ENCODE measurements around the gene KRT81. TPM values are rescaled to one million over a fixed set of nuclear protein-coding genes. Genes with fewer than 3 reads are reported as not detected.

The KRT81 gene
- total RNA-seq, 1 experiment from 2014 or later, result 0.90 TPM

DNA sequence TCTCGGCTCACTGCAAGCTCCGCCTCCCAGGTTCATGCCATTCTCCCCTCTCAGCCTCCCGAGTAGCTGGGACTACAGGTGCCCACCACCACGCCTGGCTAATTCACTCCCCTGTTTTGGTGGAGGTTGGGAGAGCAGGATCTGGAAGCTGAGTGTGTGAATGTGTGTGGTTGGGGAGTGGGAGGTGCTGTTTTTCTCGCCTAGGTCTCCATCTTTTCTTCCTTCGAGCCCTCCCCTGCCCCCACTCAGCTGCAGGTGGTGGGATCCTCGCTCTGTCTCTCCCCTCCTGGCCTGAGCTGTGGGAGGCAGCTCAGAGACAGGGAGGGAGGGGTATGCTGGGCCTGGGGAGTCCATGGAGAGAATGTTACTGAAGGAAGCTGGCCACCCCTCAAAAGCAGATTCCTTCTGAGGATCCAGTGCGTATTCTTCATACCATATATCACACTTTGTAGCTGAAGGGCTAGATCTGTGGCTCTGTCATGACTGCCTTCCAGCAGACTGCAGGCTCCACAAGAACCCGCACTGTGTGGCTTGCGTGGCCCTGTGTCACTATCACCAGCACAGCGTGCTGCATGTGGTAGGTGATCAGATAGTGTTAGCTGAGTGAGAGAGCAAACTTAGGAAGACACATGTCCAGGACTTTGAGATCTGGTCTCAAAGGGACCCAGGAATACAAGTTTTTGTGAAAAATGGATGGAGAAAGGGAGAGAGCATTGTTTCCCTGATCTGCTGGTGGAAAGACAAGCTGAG is 27.1 kb upstream of the KRT81 start:
- Histone ChIP-seq H3K27ac (ENCODE audit: low read length) (no peak overlapping the region), H3K9me3 (ENCODE audit: control insufficient read depth, insufficient read depth, low read depth, low read length) (no peaks in the 10 kb centered on the region), H3K27me3 (ENCODE audit: control insufficient read depth, insufficient read depth, low read length) (no peaks in the 10 kb centered on the region), H3K36me3 (ENCODE audit: control insufficient read depth, insufficient read depth, low read length) (no peaks in the 10 kb centered on the region), H3K4me3 (ENCODE audit: low read depth in 2 of 2, low read length in 2 of 2) (no peak overlapping the region), H3K4me1 (ENCODE audit: control insufficient read depth, insufficient read depth, low read length) (no peaks in the 10 kb centered on the region)
- BruUV-seq (replicated peaks), result no TSS peak
- DNase-seq (ENCODE audit: low read depth, low spot score), result no peak
- POLR2A ChIA-PET, result interaction anchor here (0.5 kb wide), 1 partner anchor 676 kb away, joined by 5 read pairs; no protein-coding TSS in a partner anchor
- CTCF ChIA-PET, result interaction anchor here (0.7 to 1.3 kb wide), 4 partner anchors 10 to 552 kb away, joined by 3 to 5 read pairs (median 4); no protein-coding TSS in a partner anchor
- in situ Hi-C loops (cut with HindIII; ENCODE audit: low pct_unique_long_range_greater_than_20kb, low sequenced_read_pairs) (no loop called here), intact Hi-C loops (cut with micrococcal nuclease; ENCODE audit: unreplicated experiment) (no loop called here)
- TF ChIP-seq, protein P1, sequence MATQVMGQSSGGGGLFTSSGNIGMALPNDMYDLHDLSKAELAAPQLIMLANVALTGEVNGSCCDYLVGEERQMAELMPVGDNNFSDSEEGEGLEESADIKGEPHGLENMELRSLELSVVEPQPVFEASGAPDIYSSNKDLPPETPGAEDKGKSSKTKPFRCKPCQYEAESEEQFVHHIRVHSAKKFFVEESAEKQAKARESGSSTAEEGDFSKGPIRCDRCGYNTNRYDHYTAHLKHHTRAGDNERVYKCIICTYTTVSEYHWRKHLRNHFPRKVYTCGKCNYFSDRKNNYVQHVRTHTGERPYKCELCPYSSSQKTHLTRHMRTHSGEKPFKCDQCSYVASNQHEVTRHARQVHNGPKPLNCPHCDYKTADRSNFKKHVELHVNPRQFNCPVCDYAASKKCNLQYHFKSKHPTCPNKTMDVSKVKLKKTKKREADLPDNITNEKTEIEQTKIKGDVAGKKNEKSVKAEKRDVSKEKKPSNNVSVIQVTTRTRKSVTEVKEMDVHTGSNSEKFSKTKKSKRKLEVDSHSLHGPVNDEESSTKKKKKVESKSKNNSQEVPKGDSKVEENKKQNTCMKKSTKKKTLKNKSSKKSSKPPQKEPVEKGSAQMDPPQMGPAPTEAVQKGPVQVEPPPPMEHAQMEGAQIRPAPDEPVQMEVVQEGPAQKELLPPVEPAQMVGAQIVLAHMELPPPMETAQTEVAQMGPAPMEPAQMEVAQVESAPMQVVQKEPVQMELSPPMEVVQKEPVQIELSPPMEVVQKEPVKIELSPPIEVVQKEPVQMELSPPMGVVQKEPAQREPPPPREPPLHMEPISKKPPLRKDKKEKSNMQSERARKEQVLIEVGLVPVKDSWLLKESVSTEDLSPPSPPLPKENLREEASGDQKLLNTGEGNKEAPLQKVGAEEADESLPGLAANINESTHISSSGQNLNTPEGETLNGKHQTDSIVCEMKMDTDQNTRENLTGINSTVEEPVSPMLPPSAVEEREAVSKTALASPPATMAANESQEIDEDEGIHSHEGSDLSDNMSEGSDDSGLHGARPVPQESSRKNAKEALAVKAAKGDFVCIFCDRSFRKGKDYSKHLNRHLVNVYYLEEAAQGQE (IDR thresholded peaks at IDR 0.05; ENCODE audit: insufficient read depth in 1 of 2, low read depth in 2 of 2, low read length in 1 of 2), result no peak
- TF ChIP-seq TCF7L2 (IDR thresholded peaks at IDR 0.05; ENCODE audit: low read depth, low read length), result no peak
- no peak for TF ChIP-seq SIN3A (IDR thresholded peaks at IDR 0.05; ENCODE audit: borderline replicate concordance, insufficient read depth, low read depth, low read length)
- TF ChIP-seq POLR2AphosphoS5 (IDR thresholded peaks at IDR 0.05; ENCODE audit: low read depth, low read length), result no peak
- TF ChIP-seq, protein P2, sequence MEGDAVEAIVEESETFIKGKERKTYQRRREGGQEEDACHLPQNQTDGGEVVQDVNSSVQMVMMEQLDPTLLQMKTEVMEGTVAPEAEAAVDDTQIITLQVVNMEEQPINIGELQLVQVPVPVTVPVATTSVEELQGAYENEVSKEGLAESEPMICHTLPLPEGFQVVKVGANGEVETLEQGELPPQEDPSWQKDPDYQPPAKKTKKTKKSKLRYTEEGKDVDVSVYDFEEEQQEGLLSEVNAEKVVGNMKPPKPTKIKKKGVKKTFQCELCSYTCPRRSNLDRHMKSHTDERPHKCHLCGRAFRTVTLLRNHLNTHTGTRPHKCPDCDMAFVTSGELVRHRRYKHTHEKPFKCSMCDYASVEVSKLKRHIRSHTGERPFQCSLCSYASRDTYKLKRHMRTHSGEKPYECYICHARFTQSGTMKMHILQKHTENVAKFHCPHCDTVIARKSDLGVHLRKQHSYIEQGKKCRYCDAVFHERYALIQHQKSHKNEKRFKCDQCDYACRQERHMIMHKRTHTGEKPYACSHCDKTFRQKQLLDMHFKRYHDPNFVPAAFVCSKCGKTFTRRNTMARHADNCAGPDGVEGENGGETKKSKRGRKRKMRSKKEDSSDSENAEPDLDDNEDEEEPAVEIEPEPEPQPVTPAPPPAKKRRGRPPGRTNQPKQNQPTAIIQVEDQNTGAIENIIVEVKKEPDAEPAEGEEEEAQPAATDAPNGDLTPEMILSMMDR (IDR thresholded peaks at IDR 0.05), result no peak
- ATAC-seq, result no peak

DNA sequence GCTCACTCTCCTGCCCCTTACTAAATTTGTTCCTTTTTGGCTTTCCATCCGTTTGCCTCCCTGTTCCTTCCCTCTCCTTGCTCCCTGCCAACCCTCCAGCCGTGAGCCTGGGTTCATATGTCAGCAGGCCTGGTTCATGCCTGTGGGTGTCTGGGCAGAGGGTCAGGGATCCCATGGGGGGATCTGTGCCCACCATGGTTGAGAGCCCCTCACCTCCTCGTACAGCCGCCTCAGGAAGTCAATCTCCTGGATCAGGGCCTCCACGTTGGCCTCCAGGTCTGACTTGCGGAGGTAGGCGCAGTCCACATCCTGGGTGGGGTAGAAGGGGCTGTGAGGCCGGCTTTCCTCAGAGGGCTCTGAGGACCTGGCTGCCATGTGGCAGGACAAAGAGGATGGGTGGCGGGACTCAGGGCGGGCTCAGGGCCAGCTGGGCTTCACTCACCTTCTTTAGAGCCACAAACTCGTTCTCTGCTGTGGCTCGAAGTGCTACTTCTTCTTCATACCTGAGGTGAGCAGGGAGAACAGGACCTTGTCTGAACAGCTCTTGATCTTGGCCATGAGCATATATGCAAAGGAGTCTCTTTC is 26.2 kb upstream of the KRT81 start:
- no peak for TF ChIP-seq POLR2AphosphoS5 (IDR thresholded peaks at IDR 0.05; ENCODE audit: low read depth, low read length)
- no peak for TF ChIP-seq TCF7L2 (IDR thresholded peaks at IDR 0.05; ENCODE audit: low read depth, low read length)
- TF ChIP-seq SIN3A (IDR thresholded peaks at IDR 0.05; ENCODE audit: borderline replicate concordance, insufficient read depth, low read depth, low read length), result no peak
- TF ChIP-seq, protein P1 (IDR thresholded peaks at IDR 0.05; ENCODE audit: insufficient read depth in 1 of 2, low read depth in 2 of 2, low read length in 1 of 2), result no peak
- TF ChIP-seq, protein P2 (IDR thresholded peaks at IDR 0.05), result no peak
- H3K36me3 ChIP-seq (ENCODE audit: control insufficient read depth, insufficient read depth, low read length), result no peaks in the 10 kb centered on the region
- POLR2A ChIA-PET, result interaction anchor here (0.5 kb wide), 1 partner anchor 677 kb away, joined by 5 read pairs; no protein-coding TSS in a partner anchor
- H3K27ac ChIP-seq (ENCODE audit: low read length), result no peak overlapping the region
- CTCF ChIA-PET, result interaction anchor here (0.8 kb wide), 1 partner anchor 553 kb away, joined by 3 read pairs; no protein-coding TSS in a partner anchor
- intact Hi-C loops (cut with micrococcal nuclease; ENCODE audit: unreplicated experiment), result no loop called here
- no peaks in the 10 kb centered on the region for H3K9me3 ChIP-seq (ENCODE audit: control insufficient read depth, insufficient read depth, low read depth, low read length)
- in situ Hi-C loops (cut with HindIII; ENCODE audit: low pct_unique_long_range_greater_than_20kb, low sequenced_read_pairs), result no loop called here
- H3K27me3 ChIP-seq (ENCODE audit: control insufficient read depth, insufficient read depth, low read length), result no peaks in the 10 kb centered on the region
- ATAC-seq, result no peak
- no TSS peak for BruUV-seq (replicated peaks)
- DNase-seq (ENCODE audit: low read depth, low spot score), result no peak
- H3K4me3 ChIP-seq (ENCODE audit: low read depth in 2 of 2, low read length in 2 of 2), result no peak overlapping the region
- H3K4me1 ChIP-seq (ENCODE audit: control insufficient read depth, insufficient read depth, low read length), result no peaks in the 10 kb centered on the region

Measured in Panc1 (cell line).